ENCODE results near the gene NRXN3.

NRXN3 gene

DNA sequence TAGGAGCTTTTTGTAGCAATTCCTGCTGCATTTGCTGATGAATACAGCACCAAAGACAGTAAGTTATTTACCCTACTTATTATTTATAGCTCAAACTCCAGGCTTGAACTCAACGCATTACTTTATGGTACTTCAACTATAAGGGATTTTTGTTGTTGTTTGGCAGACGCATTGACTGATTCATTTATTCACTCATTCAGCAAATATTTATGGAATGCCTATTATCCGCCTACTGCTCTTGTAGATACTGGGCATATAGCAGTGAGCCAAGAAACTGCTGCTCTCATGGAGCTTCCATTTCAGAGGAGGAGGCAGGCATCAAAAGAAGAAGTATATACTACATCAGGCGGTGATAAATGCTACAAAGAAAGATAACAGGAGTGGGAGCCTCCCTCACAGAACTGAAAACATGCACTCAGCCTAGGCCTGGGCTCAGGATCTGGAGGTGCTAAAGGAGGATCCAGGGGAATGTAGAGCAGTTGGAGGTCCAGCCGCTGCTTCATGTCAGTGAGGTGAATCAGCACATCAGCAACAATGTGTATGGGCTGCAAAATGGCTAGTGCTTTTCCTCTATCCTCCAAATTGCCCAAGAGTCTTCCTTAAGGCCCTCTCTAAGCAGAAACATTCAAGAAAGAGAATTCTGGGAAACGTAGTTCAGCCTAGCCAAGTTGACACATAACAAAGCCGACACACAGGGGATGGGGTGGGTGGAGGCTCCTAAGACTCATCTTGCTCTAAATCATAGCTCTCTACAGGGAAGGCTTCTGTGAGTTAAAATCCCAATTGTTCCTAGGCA lies 157.5 kb downstream of the NRXN3 start:
- DNase-seq, result no peak

DNA sequence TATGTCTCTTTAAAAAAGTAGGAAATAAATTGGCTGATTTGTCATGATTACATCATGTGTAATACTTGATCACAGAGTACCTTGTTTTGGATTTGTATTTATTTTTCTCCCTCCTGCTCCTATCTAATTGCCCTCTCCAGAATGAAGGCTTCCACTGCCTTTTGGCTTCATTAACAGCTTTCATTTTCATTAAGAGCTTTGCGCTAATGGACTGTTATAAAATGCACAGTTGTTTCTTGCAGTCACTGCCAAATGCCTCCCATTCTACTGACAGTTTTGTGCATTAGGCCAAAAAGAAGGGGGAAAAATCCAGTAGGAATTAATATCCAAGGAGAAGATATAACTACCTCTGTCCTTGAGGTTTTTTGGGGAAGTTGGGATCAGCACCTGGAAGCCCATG lies 159.2 kb downstream of the NRXN3 start:
- no peak for DNase-seq

DNA sequence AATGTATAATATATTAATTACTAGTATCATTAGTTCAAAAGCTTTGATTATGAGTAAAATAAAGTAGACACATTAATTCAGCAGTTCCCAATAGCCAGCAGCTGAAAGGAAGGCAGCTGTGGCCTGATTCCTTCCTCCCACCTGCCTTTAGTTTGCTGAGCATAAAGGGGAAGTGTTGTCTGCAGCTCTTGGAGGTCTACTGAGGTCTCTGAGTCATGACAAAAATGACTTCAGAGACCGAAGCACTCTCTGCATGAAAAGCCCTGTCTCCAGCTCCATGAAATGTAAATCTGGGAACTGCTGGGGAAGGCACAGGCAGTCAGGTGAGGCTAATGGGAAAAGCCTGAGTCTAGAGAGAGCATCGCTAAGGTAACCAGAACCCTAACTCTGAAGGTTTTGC lies 165.4 kb downstream of the NRXN3 start:
- no peak for DNase-seq

DNA sequence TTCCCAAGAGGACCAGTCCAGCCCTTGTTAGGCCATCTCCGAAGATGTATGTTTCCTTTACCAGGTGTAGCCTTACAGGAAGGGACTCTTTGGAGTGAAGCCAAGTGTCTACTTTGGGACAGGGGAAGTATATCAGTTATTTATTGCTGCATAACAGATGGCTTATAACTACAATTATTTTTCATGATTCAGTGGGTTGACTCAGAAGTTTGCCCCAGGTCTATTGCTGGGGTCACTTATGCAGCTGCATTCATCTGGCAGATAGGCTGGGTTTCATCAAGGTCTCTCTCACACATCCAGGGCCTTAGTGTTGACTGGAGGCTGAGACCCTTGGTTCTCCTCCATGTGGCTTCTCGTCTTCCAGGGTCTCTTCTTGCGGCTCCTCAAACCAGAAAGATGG lies 170.1 kb downstream of the NRXN3 start:
- no peak for DNase-seq

DNA sequence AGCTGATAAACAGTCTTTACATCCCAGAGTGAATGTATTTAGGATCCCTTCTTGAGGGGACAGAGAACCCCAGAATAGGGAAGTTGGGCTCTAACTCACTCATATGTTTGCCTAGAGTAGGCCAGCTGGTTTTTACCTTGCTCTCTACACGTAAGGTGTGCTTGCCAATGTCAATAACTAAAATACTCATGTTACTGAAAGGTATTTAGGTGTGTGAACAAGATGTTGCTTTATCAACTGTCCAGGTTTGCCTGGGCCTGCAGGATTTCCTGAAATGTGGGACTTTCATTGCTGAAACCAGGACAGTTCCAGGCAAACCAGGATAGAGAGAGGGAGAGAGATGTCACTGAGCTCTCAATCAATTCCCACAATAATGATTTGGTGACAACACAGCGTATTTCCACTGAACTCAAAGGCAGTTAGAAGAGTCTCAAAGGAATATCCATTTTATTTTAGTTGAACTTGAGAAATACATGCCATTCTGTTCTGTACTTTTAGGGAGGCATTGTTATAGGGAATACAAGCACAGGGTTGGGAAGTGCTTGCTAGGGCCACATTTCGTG lies 171.7 kb downstream of the NRXN3 start:
- no peak for DNase-seq

DNA sequence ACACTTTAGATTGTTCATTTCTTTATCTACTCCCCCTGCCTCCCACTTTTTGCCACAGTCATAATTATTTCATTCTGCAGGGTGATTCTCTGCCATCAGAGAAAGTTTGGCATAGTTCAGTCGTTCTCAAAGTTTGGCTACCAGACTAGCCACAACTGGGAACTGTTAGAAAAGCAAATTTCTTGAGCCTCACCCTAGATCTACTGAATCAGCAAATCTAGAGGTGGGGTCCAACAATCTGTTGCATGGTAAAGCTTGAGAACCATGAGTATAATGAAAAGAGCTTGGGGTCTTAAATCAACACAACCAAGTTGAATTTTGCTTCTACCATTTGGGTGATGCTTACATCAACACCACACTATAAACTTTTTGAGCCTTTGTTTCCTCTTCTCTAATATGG lies 172.7 kb downstream of the NRXN3 start:
- no peak for DNase-seq

DNA sequence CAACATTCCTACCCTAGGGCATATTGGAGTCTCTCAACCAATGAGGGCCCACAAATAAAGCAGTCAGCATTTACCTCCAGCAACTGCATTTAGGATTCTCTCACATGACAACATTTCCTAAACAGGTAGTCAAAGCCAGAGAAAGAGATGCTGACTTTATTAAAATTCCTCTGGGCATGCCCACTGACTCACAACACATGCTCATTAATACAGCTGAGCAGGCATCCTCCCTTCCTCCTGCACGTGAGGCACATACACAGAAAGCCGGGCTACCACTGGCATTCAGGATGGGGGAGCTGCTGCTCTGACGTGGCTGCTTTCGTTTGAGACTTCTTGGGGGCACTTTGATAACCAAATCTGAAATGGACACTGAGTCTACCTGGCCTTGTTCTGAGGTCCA lies 174.1 kb downstream of the NRXN3 start:
- no peak for DNase-seq

DNA sequence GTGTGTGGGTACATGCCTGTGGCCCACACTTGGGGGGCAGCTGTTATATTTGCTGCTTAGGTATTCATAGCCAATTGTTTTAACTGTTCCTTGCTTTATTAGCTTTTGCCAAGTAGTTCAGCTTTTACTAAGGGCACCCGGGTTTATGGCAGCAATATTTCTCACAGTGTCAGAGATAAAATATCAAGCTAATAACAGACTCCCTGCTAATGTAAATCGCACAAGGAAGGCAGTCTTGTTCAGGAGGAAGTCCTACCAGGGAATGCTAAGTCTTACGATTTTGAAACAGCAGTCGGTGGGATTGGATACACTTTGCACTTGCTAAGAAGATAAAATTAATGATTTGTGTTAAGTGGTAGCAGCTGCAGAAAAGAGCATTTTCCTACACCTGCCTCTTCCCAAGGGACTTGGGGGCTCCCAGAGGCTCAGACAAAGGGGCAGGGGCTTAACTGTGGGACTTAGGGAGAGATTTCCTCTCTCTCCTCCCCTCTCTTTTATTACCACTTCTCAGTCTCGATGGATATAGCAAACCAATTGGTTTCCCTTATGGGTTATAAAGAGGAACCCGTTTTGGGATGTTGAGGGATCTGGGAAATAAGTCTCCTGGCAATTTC lies 175.1 kb downstream of the NRXN3 start:
- no peak for DNase-seq

DNA sequence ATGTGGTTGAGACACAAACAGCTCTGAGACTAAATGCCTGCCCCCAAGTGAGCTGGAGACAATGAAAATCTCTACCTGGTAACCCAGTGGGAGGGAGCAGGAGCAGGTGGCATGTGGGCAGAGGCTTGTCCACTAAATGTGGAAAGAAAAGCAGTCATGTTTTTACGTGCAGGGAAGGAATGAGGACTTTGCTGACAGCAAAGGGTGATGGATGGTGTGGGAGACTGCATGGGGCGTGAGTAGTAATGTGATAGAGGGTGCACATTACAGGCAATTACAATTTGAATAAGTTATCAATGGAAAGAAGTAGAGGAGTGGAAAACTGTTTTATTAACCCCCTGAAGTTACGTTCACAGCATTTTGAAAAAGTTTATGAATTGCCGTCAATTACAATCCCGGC lies 176.6 kb downstream of the NRXN3 start:
- DNase-seq, result no peak

DNA sequence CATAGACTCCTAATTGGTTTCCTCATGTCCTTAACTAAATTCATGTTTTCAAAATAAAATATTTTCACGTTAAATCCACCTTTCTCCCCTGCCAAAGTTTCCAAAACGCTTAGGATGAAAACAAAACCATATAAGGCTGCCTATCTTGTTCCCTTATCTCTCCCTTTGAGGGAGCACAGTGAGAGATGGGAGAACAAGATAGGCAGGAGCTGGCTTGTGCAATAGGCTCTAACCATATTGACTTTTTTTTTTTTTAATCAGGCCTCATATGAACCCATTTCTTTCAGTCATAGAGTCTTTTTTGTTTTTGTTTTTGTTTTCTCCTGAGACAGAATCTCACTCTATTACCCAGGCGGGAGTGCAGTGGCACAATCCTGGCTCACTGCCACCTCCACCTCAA lies 184.9 kb downstream of the NRXN3 start:
- no peak for DNase-seq

DNA sequence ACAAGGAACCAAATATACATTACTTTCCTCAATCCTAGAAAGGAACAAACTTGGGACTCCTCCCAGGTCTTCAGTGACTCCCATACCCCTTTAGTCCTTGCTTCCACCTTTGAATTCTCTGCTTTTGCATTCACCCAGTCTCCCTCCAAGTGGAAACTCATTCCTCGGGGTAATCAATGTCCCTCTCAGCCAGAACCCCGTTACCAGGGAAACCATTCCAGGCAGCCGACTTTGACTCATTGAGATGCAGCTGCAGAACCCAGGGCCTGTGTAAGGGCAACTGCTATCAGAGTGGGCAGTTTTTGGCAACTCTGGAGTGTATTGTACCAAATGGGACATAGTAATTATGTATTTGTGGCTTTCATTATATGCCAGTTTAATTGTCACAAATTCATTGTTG lies 186.2 kb downstream of the NRXN3 start:
- no peak for DNase-seq

DNA sequence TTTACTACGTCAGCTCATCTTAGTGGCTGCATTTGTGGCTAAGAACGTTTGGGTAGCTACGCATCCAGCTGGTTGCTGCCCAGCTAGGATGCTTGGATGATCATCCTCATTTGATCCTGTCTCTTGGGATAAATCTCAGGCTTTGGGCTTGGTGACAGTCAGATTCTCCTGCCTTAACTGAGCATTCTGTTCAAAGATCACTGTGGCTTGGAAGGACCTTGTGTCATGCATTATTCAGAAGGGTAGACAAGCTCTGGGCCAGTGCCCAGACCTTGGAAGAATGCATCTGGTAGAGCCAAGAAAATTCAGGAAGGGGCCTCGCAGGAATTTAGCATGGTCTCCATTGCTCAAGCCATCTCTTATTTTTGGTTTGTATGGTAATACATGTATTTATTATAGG lies 188.4 kb downstream of the NRXN3 start:
- DNase-seq, result no peak

DNA sequence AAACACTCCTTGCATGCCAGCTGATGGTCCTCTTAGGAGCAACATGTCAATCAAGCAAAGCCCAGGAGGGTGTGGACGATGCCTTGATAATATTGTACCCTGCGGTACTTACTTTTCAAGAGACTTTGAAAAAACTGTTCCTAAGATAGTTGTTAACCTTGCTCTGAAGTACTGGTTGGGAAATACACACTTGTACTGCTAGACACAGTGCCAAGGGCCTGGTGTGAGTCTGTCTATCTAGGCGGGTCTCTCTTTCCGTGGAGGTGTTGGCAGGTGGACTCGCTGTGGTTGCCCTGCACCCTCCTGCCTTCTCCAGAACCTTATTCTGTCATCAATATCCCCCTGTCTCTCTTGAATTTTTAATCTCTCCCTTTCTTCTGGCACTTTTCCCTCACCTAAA lies 189.4 kb downstream of the NRXN3 start:
- no peak for DNase-seq

DNA sequence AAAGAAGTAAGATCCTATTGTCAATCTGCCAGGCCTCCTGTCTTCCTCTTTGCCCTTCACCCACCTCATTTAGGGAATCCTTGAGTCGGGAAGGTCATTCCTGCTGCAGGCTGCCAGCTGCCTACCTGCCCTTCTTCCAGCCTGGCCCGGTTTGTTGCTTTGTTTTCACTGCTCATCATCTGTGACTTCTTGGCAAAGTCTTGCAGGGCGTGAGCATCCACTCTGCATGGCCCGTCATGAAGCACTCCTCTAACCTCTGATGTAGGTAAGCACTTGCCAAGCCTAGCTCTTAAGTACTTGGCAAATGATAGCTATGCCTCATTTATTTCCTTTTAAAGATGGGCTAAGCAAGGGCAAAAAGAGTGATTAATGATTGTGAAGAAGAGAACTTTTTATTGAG lies 192.8 kb downstream of the NRXN3 start:
- no peak for DNase-seq

DNA sequence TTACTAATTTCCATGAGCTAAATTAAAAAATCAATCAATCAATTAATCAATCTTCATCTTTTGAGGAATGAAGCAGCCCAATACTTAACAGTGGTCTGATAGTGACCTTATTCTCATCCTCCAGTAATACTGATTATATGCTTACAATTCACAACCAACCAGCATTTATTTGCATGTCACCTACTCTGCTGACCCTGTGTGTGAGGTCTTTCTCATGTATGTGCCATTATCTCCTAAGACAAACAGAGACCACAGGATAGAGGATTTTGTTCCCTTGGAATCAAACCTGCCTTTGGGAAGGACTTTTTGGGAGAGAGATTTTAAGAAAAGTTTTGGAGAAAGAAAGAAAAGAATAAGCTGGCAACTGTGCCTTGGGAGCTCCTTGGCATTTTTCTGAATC lies 197.2 kb downstream of the NRXN3 start:
- no peak for DNase-seq

DNA sequence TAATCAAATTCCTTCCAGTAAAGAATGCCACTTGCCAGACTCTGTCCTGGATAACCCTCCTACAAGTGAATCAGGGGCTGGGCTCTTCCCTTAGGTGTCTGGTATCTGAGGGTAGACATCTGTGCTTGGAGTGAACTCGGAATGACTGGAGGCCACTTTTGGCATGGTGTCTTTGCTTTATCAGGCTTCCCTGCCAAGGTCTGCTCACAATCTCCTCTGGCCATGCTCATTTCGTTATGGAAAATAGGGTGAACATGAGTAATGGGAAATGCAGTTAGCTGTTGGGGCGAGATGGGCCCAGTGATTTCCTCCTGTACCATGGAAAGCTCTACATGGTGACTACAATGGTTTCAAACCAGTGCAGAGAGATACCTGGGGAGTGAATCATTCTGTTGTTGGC lies 212.9 kb downstream of the NRXN3 start:
- no peak for DNase-seq

DNA sequence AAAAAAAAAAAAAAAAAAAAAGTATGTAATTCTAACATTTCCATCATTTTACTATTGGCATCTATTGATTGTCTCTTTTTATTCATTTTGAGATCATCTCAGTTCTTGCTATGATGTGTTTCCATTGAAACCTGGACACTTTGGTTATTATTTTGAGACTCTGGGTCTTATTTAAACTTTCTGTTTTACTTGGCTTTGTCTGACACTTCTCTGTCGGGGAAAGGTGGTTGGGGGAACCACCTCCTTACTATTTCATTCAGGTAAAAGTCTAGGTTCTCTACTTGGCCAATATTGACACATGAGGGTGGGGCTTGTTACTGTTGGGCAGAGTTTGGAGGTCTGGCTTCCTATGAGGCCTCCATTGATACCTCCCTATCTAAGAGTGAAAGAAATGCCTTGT lies 228.0 kb downstream of the NRXN3 start:
- DNase-seq, result no peak

DNA sequence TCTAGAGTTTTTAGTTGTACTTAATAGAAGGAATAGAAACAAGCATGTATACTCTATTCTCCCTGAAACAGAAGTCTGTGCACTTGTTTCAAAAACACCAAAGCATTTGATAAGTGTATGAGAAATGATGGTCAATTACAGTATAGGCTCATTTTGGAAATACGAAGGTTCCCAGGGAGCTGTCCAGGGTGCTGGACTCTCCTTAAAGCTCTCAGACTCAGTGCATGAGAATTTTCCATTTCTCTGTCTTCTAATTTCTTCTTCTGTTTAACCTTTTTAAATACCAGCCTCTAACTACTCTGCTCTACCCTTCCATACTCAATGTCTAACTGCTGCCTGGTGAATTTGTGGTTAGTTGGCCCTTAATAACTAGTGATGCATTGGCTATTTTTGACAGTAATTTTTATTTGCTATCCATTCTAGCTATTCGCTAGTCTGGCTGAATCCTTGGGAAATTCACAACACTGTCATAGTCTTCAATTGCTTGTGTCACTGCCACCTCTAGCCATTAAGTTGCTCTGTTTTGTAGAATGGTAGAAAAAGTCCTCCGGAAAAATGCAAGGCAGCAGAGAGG lies 229.2 kb downstream of the NRXN3 start:
- DNase-seq, result no peak

DNA sequence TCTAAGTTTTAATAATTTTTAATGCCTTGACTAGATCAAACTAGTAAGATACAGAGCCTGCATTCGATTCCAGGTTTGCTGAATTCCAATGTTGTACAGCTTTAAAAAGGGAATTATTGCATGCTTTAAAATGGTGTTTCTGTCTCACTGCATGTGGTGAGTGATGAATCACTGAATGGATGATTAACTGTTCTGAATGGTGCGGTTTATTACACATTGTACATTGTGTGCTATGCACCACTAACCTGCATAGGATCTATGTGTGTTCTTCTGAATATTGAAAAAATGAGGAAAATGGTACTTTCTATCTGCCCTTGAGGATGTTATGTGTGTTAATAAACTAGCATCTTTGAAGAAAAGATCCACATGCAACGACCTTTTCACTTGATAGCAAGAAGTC lies 231.7 kb downstream of the NRXN3 start:
- no peak for DNase-seq

DNA sequence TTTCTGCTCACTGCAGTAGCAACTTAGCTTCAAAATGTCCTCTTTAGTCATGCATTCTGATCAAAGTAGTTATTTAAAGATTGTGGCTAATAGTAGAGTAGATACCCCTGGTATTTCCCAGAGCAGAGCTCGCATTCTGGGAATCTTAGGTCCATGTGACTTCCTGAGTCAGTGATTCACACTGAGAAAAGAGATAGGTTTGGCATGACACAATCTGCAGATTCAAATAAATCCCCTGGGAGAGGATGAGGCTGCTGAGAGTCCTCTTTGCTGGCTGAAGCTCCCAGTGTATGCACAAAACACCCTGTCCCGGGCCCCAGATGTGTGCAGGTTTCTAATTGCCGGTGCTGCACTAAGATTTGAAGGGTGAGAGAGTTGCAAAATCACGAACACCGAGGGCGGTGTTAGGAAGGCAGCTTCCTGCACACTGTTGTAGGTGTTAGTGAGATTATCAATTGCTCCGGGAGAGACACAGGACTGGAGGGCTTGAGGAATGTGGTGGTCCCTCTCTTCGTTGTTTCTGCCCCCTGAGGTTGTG lies 233.2 kb downstream of the NRXN3 start:
- no peak for DNase-seq

DNA sequence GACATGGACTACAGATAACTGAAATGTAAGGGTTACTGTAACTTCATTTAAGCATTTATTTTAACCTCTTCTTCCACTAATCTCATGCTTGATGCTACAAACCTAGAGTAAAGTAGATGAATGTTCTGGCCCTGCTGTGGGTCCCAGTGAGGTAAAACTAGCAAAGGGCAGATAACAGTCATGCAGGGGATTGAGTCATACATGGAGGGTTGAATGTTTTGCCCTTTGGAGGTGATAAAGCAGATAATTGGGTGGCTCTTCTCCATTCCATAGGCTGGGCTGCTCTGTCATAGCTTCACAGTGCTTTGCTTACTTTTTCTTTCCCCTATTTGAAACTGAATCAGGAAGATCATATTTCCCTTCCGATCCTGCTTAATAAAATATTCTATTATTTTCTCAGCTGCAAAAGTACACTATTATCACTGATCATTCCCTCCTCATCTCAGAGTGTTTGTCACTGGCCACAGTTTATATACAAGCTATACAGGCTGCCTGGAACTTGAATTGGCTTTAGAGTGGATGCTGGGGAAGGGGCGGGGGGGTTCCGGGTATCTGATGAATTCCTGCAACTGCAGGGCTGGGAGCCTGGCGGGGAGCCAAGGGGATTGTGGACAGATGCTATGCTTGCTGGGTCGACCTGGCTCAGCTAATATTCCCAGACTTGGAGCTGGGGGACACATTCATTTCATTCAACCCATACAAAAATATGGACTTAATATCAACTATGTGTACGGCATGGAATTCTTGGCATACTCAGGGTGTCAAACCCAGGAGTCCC lies 235.1 kb downstream of the NRXN3 start:
- no peak for DNase-seq

DNA sequence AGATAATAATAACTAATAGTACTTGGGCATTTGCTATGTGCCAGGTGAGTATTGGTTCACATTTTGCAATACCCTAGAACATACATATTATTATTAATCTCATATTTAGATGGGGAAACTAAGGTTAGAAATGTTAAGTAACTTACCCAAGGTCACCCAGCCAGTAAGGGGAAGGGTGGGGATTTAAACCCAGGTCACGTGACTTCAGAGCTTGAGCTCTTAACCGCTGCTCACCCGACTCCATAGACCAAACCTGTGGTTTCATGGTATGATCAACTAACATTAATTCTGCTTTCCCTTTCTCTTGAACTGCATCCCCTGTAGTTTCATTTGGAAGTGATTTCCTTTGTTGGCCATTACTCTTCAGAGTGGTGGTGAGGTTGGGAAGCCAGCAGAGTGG lies 242.3 kb downstream of the NRXN3 start:
- no peak for DNase-seq

DNA sequence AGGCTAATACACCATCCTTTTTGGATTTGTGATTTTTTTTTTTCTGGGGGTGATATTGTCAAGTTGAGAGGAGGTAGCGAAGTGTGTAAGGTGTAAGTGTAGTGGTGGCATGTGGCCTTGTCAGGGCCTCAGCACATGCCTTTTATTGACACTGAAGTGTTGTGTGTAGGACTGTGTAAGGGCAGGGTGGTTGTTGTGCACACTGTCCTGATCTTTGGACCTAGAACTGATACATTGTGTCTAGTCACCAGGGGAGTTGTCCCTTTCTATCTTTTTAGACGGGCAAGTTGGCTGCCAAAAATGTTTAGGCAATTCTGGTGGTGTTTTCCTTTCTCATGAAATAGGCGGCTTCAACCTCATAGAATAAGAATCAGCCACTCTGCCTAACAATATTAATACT lies 244.0 kb downstream of the NRXN3 start:
- no peak for DNase-seq

All from CD4-positive, alpha-beta T cell treated with Interleukin-15 for 1 hour (primary cell).